Sigmoid colon (tissue), 7 donors: ENCODE measurements around the gene PPP1R13L. TPM values are rescaled to one million over a fixed set of nuclear protein-coding genes. Genes with fewer than 3 reads are reported as not detected.

Experiments
- DNase-seq: peaks from one replicate; pipeline ENCODE4 v3.0.0-alpha.2; 2019
- H3K27ac ChIP-seq, 4 donors: fragments of 200-600 bp; sonication (generic); one replicate each; pipeline ENCODE4 v1.5.1; 2016 to 2019; ENCODE audit warnings: mild to moderate bottlenecking in 1 of 4
- H3K27me3 ChIP-seq, 3 donors: fragments of 200-600 bp; sonication (generic); one replicate each; pipeline ENCODE4 v1.5.1; 2019; ENCODE audit warnings: mild to moderate bottlenecking in 1 of 3
- H3K36me3 ChIP-seq, 4 donors: fragments of 200-600 bp; sonication (generic); one replicate each; pipeline ENCODE4 v1.5.1; 2016 to 2019
- H3K4me1 ChIP-seq, 4 donors: fragments of 200-600 bp; sonication (generic); one replicate each; pipeline ENCODE4 v1.5.1; 2017 to 2019
- H3K4me3 ChIP-seq, 4 donors: fragments of 200-600 bp; sonication (generic); one replicate each; pipeline ENCODE4 v1.5.1; 2017 to 2019; ENCODE audit warnings: mild to moderate bottlenecking in 2 of 4, moderate library complexity in 1 of 4
- H3K9me3 ChIP-seq, 4 donors: fragments of 200-600 bp in 3 of 4; sonication (generic) in 3 of 4; one replicate each; pipeline versions ENCODE4 v1.5.1 to v1.6.1; 2013 to 2019
- EP300 ChIP-seq, 4 donors: sonication (generic); formaldehyde crosslinking; IDR thresholded peaks; one replicate each; pipeline ENCODE4 v1.6.1; 2017; ENCODE audit warnings: antibody characterized with exemption in 4 of 4
- POLR2A ChIP-seq, 2 donors: fragments of 450-650 bp; IDR thresholded peaks; one replicate each; pipeline ENCODE4 v1.6.1; 2016; ENCODE audit warnings: antibody characterized with exemption in 2 of 2, mild to moderate bottlenecking in 2 of 2, moderate library complexity in 2 of 2
- POLR2AphosphoS5 ChIP-seq, 4 donors: sonication (generic); formaldehyde crosslinking; IDR thresholded peaks; one replicate each; pipeline ENCODE4 v1.6.1; 2017; ENCODE audit warnings: antibody characterized with exemption in 4 of 4
- WGBS, 2 donors: extraction: QIAGEN DNeasy Blood & Tissue Kit; methylation state at CpG; one replicate each; pipeline ENCODE4 v1.1.7; 2013; 5-methylcytosine and 5-hydroxymethylcytosine counted together
- intact Hi-C: fragments of 100-400 bp; cut with DNase I; formaldehyde crosslinking; loops from one replicate; pipeline ENCODE4 v1.15.1; 2023
- polyA plus RNA-seq, 3 donors: library from polyadenylated mRNA; stranded (reverse); fragments of 200-250 nt; gene quantifications; one replicate each; pipeline ENCODE4 v1.2.3, GENCODE V29; 2013
- total RNA-seq, 4 donors: library from RNA; depleted of rRNA; stranded (reverse); fragments of >200 nt; gene quantifications; one replicate each; pipeline ENCODE4 v1.1.0, GENCODE V29; 2016
- TF ChIP-seq, protein P1 (sequence below), 4 experiments: fragments of 450-650 bp in 3 of 4; fragments of 200-600 bp in 1 of 4; IDR thresholded peaks; one replicate each; pipeline ENCODE4 v1.5.1; 2016 to 2019; ENCODE audit warnings: antibody characterized with exemption in 4 of 4, mild to moderate bottlenecking in 3 of 4, moderate library complexity in 2 of 4
- donor health status: healthy with polysubstance abuse.
- donor health status: Bipolar disorder and iron deficiency.
- donor health status: healthy.

PPP1R13L gene
- total and polyA plus RNA-seq, 7 donors: 5.8 to 34.0 (median 9.4) TPM

DNA sequence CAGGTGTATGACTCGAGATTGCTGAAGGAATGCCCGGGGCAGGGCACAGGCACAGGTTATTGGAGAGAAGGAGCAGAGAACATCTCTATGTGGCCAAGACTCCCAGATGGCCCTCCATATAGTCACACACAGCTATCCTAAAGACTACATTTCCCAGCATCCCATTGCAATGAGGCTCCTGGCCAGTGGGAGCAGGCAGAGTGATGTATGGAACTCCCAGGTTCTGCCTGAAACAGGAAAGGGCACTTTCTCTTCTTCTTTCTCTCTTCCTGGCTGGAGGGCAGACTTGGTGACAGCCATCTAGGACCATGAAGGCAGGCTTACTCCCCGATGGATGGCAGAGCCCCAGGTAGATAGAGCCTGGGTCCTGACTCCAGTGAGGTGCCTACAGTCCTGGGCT is 13.5 kb downstream of the PPP1R13L start:
- TF ChIP-seq EP300 (IDR thresholded peaks at IDR 0.05): no peak
- no peak for TF ChIP-seq POLR2A (IDR thresholded peaks at IDR 0.05)
- TF ChIP-seq POLR2AphosphoS5 (IDR thresholded peaks at IDR 0.05): no peak
- TF ChIP-seq, protein P1, sequence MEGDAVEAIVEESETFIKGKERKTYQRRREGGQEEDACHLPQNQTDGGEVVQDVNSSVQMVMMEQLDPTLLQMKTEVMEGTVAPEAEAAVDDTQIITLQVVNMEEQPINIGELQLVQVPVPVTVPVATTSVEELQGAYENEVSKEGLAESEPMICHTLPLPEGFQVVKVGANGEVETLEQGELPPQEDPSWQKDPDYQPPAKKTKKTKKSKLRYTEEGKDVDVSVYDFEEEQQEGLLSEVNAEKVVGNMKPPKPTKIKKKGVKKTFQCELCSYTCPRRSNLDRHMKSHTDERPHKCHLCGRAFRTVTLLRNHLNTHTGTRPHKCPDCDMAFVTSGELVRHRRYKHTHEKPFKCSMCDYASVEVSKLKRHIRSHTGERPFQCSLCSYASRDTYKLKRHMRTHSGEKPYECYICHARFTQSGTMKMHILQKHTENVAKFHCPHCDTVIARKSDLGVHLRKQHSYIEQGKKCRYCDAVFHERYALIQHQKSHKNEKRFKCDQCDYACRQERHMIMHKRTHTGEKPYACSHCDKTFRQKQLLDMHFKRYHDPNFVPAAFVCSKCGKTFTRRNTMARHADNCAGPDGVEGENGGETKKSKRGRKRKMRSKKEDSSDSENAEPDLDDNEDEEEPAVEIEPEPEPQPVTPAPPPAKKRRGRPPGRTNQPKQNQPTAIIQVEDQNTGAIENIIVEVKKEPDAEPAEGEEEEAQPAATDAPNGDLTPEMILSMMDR (IDR thresholded peaks at IDR 0.05): no peak
- intact Hi-C loops: no loop called here

DNA sequence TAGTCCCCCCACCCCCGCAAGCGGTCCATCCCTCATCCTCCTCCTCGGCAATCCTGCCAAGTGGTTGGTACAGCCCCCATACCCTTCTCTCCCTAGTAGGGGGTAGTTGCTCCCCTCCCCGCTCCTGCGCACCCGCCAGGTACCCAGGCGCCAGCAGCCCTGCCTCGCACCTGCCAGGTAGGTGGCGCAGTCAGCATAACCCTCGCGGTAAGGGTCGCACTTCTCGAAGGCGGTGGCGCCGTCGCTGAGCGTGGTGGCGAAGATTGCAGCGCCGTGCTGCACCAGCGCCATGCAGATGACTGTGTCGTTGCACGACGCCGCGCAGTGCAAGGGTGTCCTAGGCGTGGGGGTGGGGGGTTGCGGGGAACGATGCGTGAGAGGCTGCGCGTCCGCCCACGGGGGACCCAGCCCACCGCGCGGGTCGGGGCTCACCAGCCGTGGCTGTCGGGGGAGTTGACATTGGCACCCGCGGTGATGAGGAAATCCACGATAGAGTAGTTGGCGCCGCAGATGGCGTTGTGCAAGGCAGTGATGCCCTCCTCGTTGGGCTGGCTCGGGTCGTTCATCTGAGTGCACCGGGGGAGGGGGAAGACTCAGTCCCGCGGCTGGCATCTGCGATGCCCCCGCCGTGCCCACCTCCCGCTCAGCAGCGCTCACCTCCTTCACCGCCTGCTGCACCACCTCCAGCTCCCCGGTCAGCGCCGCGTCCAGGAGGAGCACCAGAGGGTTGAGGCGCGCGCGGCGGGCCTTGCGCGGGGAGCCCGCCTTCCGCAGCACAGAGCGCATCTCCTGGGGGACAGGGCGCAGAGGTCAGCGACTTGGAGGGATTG is 19.3 kb downstream of the PPP1R13L start:
- no peak for TF ChIP-seq EP300 (IDR thresholded peaks at IDR 0.05)
- no peak for TF ChIP-seq POLR2A (IDR thresholded peaks at IDR 0.05)
- no peak for TF ChIP-seq POLR2AphosphoS5 (IDR thresholded peaks at IDR 0.05)
- TF ChIP-seq, protein P1 (IDR thresholded peaks at IDR 0.05): no peak
- 17 to 23% methylated on average over 75 of the region's 75 CpGs for WGBS, 2 donors
- DNase-seq: no peak
- Histone ChIP-seq H3K4me1 (peaks cover 0 to 11% (median 8%) of the 10 kb centered on the region in 4 donors), H3K27ac (no peak overlapping the region), H3K9me3 (no peaks in the 10 kb centered on the region), H3K27me3 (peaks cover 14 to 35% (median 22%) of the 10 kb centered on the region in 3 donors), H3K4me3 (no peak overlapping the region), H3K36me3 (no peaks in the 10 kb centered on the region)
- intact Hi-C loops: no loop called here

More for the DNA sequence above, 13.5 kb downstream of the PPP1R13L start:
- Histone ChIP-seq H3K4me3 (no peak overlapping the region), H3K4me1 (no peaks in the 10 kb centered on the region), H3K9me3 (no peaks in the 10 kb centered on the region), H3K27ac (no peak overlapping the region), H3K36me3 (no peaks in the 10 kb centered on the region), H3K27me3 (peaks cover under 1 to 14% (median 6%) of the 10 kb centered on the region in 3 donors)
- 78 to 84% methylated on average over 3 of the region's 3 CpGs for WGBS, 2 donors
- no peak for DNase-seq

DNA sequence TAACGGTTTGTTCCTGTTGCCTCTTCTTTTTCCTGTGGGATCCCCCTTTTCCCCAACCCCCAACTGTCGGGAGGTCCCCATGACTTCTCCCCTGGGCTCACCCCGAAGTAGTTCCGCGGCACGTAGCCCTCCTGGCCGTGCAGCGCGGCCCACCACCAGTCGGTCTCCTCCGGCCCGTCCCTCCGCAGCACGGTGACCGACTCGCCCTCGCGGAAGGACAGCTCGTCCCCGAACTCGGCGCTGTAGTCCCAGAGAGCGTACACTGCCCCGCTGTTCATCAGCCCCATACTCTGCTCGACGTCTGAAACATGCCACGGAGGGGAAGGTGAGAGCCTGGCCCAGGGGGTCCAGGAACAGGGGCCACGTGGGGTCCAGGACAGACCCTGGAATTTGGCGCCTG is 22.4 kb downstream of the PPP1R13L start:
- Histone ChIP-seq H3K9me3 (no peaks in the 10 kb centered on the region), H3K4me3 (no peak overlapping the region), H3K36me3 (no peaks in the 10 kb centered on the region), H3K27me3 (peaks cover 14 to 32% (median 22%) of the 10 kb centered on the region in 3 donors), H3K4me1 (peaks cover 0 to 11% (median 8%) of the 10 kb centered on the region in 4 donors), H3K27ac (no peak overlapping the region)
- TF ChIP-seq POLR2AphosphoS5 (IDR thresholded peaks at IDR 0.05): no peak
- no peak for TF ChIP-seq POLR2A (IDR thresholded peaks at IDR 0.05)
- TF ChIP-seq, protein P1 (IDR thresholded peaks at IDR 0.05): no peak
- no peak for TF ChIP-seq EP300 (IDR thresholded peaks at IDR 0.05)
- intact Hi-C loops: no loop called here
- DNase-seq: no peak
- 90 to 95% methylated on average over 29 of the region's 29 CpGs for WGBS, 2 donors

DNA sequence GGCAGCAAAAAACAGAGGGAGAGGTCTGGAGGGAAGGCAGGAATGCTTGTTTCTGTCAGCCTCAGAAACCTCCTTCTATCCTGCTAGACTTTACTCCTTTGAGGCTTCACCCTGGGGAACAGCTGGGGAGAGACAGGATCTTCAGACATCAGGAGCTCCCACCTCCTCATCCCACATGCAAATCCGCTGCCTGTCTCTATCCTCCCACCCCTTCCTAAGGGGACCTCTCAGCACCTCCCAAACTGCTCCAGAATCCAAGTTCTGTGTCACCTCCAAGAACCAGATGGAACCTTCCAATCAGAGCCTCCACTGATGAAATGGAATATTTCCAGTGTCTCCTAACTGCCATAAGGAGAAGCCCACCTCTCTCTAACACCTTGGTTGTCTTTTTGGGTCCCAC is 24.8 kb downstream of the PPP1R13L start:
- intact Hi-C loops: no loop called here
- H3K9me3 ChIP-seq: no peaks in the 10 kb centered on the region
- TF ChIP-seq, protein P1 (IDR thresholded peaks at IDR 0.05): no peak
- TF ChIP-seq POLR2A (IDR thresholded peaks at IDR 0.05): no peak
- TF ChIP-seq EP300 (IDR thresholded peaks at IDR 0.05): no peak
- no peak for TF ChIP-seq POLR2AphosphoS5 (IDR thresholded peaks at IDR 0.05)
- DNase-seq: no peak
- no peaks in the 10 kb centered on the region for H3K36me3 ChIP-seq
- H3K4me1 ChIP-seq: peaks cover 0 to 8% (median 2%) of the 10 kb centered on the region in 4 donors
- peaks cover under 1 to 9% (median 7%) of the 10 kb centered on the region in 3 donors for H3K27me3 ChIP-seq
- H3K4me3 ChIP-seq: no peak overlapping the region
- 83 to 90% methylated on average over 1 of the region's 1 CpG for WGBS, 2 donors
- H3K27ac ChIP-seq: no peak overlapping the region
